Ramos (cell line): ENCODE results near the gene PFN3.
"Not testable (repeated sequence)": the region's sequence is repeated elsewhere in the genome, so short reads cannot be mapped to it uniquely, and the experiment has no call there.

ENCODE experiments used
- in situ Hi-C: fragments of 300-500 bp; cut with MboI; formaldehyde crosslinking; loops from one replicate; pipeline ENCODE4 v1.14.3; 2022; ENCODE audit warnings: low sequenced_read_pairs; ENCODE audit not compliant: unreplicated experiment

Gene PFN3

GRCh38 chr5:177366528-177367322 is 33.7 kb downstream of the PFN3 start:
- in situ Hi-C loops, result no loop called here

GRCh38 chr5:177365845-177366527 is 34.5 kb downstream of the PFN3 start:
- in situ Hi-C loops, result no loop called here

GRCh38 chr5:177364159-177364962 is 36.1 kb downstream of the PFN3 start:
- in situ Hi-C loops, result no loop called here

GRCh38 chr5:177363565-177363964 is 36.9 kb downstream of the PFN3 start:
- in situ Hi-C loops, result no loop called here

GRCh38 chr5:177362610-177363507 is 37.6 kb downstream of the PFN3 start:
- in situ Hi-C loops, result no loop called here

- in situ Hi-C loops, result no loop called here
Observed at GRCh38 chr5:177362292-177362609, 38.2 kb downstream of the PFN3 start.

GRCh38 chr5:177361418-177362291 is 38.8 kb downstream of the PFN3 start:
- in situ Hi-C loops, result no loop called here

GRCh38 chr5:177360740-177361139 is 39.7 kb downstream of the PFN3 start:
- in situ Hi-C loops, result not testable (repeated sequence)

GRCh38 chr5:177359860-177360259 is 40.6 kb downstream of the PFN3 start:
- in situ Hi-C loops, result no loop called here

GRCh38 chr5:177359451-177359851 is 41.0 kb downstream of the PFN3 start:
- in situ Hi-C loops, result no loop called here

- in situ Hi-C loops, result no loop called here
Observed at GRCh38 chr5:177358370-177358819, 42.1 kb downstream of the PFN3 start.

GRCh38 chr5:177357459-177358351 is 42.8 kb downstream of the PFN3 start, which contains the start of gene RGS14:
Gene RGS14, plus strand, starts transcription at chr5:177357924. Its CDS starts 101 bp downstream, at chr5:177358025.
- in situ Hi-C loops, result no loop called here

GRCh38 chr5:177357146-177357458 is 43.4 kb downstream of the PFN3 start:
- in situ Hi-C loops, result no loop called here

- in situ Hi-C loops, result no loop called here
Observed at GRCh38 chr5:177356746-177357145, 43.7 kb downstream of the PFN3 start.

GRCh38 chr5:177355868-177356168 is 44.6 kb downstream of the PFN3 start:
- in situ Hi-C loops, result no loop called here

- in situ Hi-C loops, result no loop called here
Observed at GRCh38 chr5:177355162-177355867, 45.1 kb downstream of the PFN3 start.

- in situ Hi-C loops, result no loop called here
Observed at GRCh38 chr5:177354711-177355110, 45.8 kb downstream of the PFN3 start.

GRCh38 chr5:177354256-177354655 is 46.2 kb downstream of the PFN3 start:
- in situ Hi-C loops, result no loop called here
